Raji (cell line): Measurements from ENCODE around the gene ECPAS.

Experiments
- POLR2A ChIP-seq: IDR thresholded peaks from 2 replicates; pipeline ENCODE4 v1.6.1; 2011; ENCODE audit warnings: low read depth, low read length, control low read depth; ENCODE audit not compliant: insufficient read depth

ECPAS gene

GRCh38 chr9:111438541-111439235 is 45.5 kb downstream of the ECPAS start:
- TF ChIP-seq POLR2A = no peak

GRCh38 chr9:111436571-111436970 is 47.6 kb downstream of the ECPAS start:
- TF ChIP-seq POLR2A = no peak

- TF ChIP-seq POLR2A = no peak
Observed at GRCh38 chr9:111433082-111433481, 51.1 kb downstream of the ECPAS start.

- no peak for TF ChIP-seq POLR2A
Observed at GRCh38 chr9:111431684-111432083, 52.5 kb downstream of the ECPAS start.

GRCh38 chr9:111429175-111429574 is 55.0 kb downstream of the ECPAS start:
- no peak for TF ChIP-seq POLR2A

GRCh38 chr9:111427186-111427585 is 57.0 kb downstream of the ECPAS start:
- TF ChIP-seq POLR2A = no peak

- TF ChIP-seq POLR2A = no peak
Observed at GRCh38 chr9:111423389-111423788, 60.8 kb downstream of the ECPAS start.

GRCh38 chr9:111414406-111414805 is 69.8 kb downstream of the ECPAS start:
- no peak for TF ChIP-seq POLR2A

- TF ChIP-seq POLR2A = no peak
Observed at GRCh38 chr9:111413996-111414395, 70.2 kb downstream of the ECPAS start.

- no peak for TF ChIP-seq POLR2A
Observed at GRCh38 chr9:111412280-111412679, 71.9 kb downstream of the ECPAS start.

- TF ChIP-seq POLR2A = no peak
Observed at GRCh38 chr9:111411266-111411665, 72.9 kb downstream of the ECPAS start.

- TF ChIP-seq POLR2A = no peak
Observed at GRCh38 chr9:111407813-111408212, 76.4 kb downstream of the ECPAS start.

GRCh38 chr9:111405701-111406100 is 78.5 kb downstream of the ECPAS start:
- TF ChIP-seq POLR2A = no peak

GRCh38 chr9:111400564-111400898 is 83.7 kb downstream of the ECPAS start:
- TF ChIP-seq POLR2A = no peak

GRCh38 chr9:111399772-111400563 is 84.2 kb downstream of the ECPAS start:
- TF ChIP-seq POLR2A = no peak

- TF ChIP-seq POLR2A = no peak
Observed at GRCh38 chr9:111399211-111399739, 84.9 kb downstream of the ECPAS start.
